Activated naive CD4-positive, alpha-beta T cell treated with anti-CD3 and anti-CD28 coated beads, Interleukin-2, amount 50 U/mL, for 72 hours (primary cell): Measurements from ENCODE around the gene PSD2. TPM values are rescaled to one million over a fixed set of nuclear protein-coding genes. Genes with fewer than 3 reads are reported as not detected.

Experiments used
- ATAC-seq, 2 donors: fragments of 150-1000 bp; cut with Tn5 transposase; 2 replicates each; pipeline ENCODE4 v1.10.0; 2021; ENCODE audit warnings: mild to moderate bottlenecking in 2 of 2, moderate library complexity in 2 of 2
- DNase-seq, 2 donors: peaks; one replicate each; pipeline ENCODE4 v3.0.0; 2021 to 2022; ENCODE audit warnings: low spot score in 2 of 2
- H3K27ac Mint-ChIP-seq, 2 donors: one replicate each; pipeline ENCODE4 v1.8.0; 2022; ENCODE audit warnings: mild to moderate bottlenecking in 2 of 2, mixed read lengths in 2 of 2
- H3K36me3 Mint-ChIP-seq, 2 donors: one replicate each; pipeline ENCODE4 v1.8.0; 2022; ENCODE audit warnings: mixed read lengths in 2 of 2
- H3K9me3 Mint-ChIP-seq, 2 donors: one replicate each; pipeline ENCODE4 v1.8.0; 2022; ENCODE audit warnings: mixed read lengths in 2 of 2
- total RNA-seq, 2 donors: library from RNA; stranded (reverse); gene quantifications; one replicate each; pipeline ENCODE4 v1.2.3, GENCODE V29; 2022

Gene PSD2
- total RNA-seq, 2 donors from 2014 or later = not detected

- DNase-seq (no peak), ATAC-seq (no peak)
- no peak overlapping the region for H3K27ac Mint-ChIP-seq
- H3K36me3 Mint-ChIP-seq = no peaks in the 10 kb centered on the region
- no peaks in the 10 kb centered on the region for H3K9me3 Mint-ChIP-seq
Measured at GRCh38 chr5:139885857-139886208, 90.2 kb downstream of the PSD2 start.

- no peak for DNase-seq
- no peak for ATAC-seq
- Mint-ChIP-seq H3K27ac (no peak overlapping the region), H3K36me3 (no peaks in the 10 kb centered on the region), H3K9me3 (no peaks in the 10 kb centered on the region)
Measured at GRCh38 chr5:139886213-139886612, 90.6 kb downstream of the PSD2 start.

- no peak overlapping the region for H3K27ac Mint-ChIP-seq
Measured at GRCh38 chr5:139888370-139888769, 92.8 kb downstream of the PSD2 start.

GRCh38 chr5:139889410-139889809 lies 93.8 kb downstream of the PSD2 start:
- Mint-ChIP-seq H3K36me3 (no peaks in the 10 kb centered on the region), H3K27ac (no peak overlapping the region), H3K9me3 (no peaks in the 10 kb centered on the region)
- ATAC-seq (no peak), DNase-seq (no peak)

More at GRCh38 chr5:139888370-139888769, 92.8 kb downstream of the PSD2 start:
- DNase-seq = no peak
- ATAC-seq = no peak
- no peaks in the 10 kb centered on the region for H3K36me3 Mint-ChIP-seq
- no peaks in the 10 kb centered on the region for H3K9me3 Mint-ChIP-seq

GRCh38 chr5:139893873-139894272 lies 98.3 kb downstream of the PSD2 start:
- Mint-ChIP-seq H3K36me3 (no peaks in the 10 kb centered on the region), H3K9me3 (no peaks in the 10 kb centered on the region), H3K27ac (no peak overlapping the region)
- ATAC-seq = no peak
- DNase-seq = no peak

Other genes starting within 250 kb of the PSD2 start
- gene UBE2D2, start 234.5 kb upstream of the PSD2 start, total RNA-seq = 100 to 1,000 TPM; 232 to 249 TPM
- gene CXXC5, start 147.5 kb upstream of the PSD2 start, total RNA-seq = 1 to 10 TPM; 1.8 to 3.5 TPM
- under 1 TPM in 1 of 2 donors, not detected in 1; 0.06 TPM for gene NRG2, start 247.5 kb downstream of the PSD2 start, total RNA-seq